Transverse colon (tissue), 4 donors: ENCODE results near the gene UVRAG. TPM values are rescaled to one million over a fixed set of nuclear protein-coding genes. Genes with fewer than 3 reads are reported as not detected.
A peak's percentile ranks its signal among the peaks of the same experiment; 100 is the strongest.

Experiments
- DNase-seq: peaks from one replicate; pipeline ENCODE4 v3.0.0-alpha.2; 2019
- H3K27ac ChIP-seq, 4 donors: fragments of 200-600 bp; sonication (generic); 2 replicates each; pipeline ENCODE4 v1.5.1; 2016 to 2018; ENCODE audit warnings: inconsistent platforms in 4 of 4
- H3K27me3 ChIP-seq: fragments of 200-600 bp; sonication (generic); 2 replicates; pipeline ENCODE4 v1.5.1; 2017; ENCODE audit warnings: inconsistent platforms
- H3K36me3 ChIP-seq, 4 donors: fragments of 200-600 bp; sonication (generic); 2 replicates each; pipeline ENCODE4 v1.5.1; 2017 to 2019; ENCODE audit warnings: inconsistent platforms in 4 of 4
- H3K4me1 ChIP-seq, 4 donors: fragments of 200-600 bp; sonication (generic); 2 replicates each; pipeline ENCODE4 v1.5.1; 2017 to 2020; ENCODE audit warnings: inconsistent platforms in 4 of 4
- H3K4me3 ChIP-seq, 4 donors: fragments of 200-600 bp; sonication (generic); 1 replicate in 1 of 4; 2 replicates in 3 of 4; pipeline versions ENCODE4 v1.5.1 to v1.6.1; 2017 to 2019; ENCODE audit warnings: inconsistent platforms in 4 of 4
- H3K9me3 ChIP-seq, 2 donors: fragments of 200-600 bp; sonication (generic); 2 replicates each; pipeline ENCODE4 v1.5.1; 2017 to 2019; ENCODE audit warnings: inconsistent platforms in 2 of 2
- EP300 ChIP-seq: sonication (generic); formaldehyde crosslinking; IDR thresholded peaks from one replicate; pipeline ENCODE4 v1.6.1; 2017; ENCODE audit warnings: antibody characterized with exemption, low read depth
- POLR2A ChIP-seq: fragments of 450-650 bp; IDR thresholded peaks from one replicate; pipeline ENCODE4 v1.6.1; 2016; ENCODE audit warnings: antibody characterized with exemption, mild to moderate bottlenecking, moderate library complexity
- POLR2AphosphoS5 ChIP-seq, 3 donors: sonication (generic); formaldehyde crosslinking; IDR thresholded peaks; one replicate each; pipeline ENCODE4 v1.6.1; 2016; ENCODE audit warnings: antibody characterized with exemption in 3 of 3
- WGBS, 2 donors: methylation state at CpG; one replicate each; pipeline ENCODE4 v1.1.5; 2018; ENCODE audit warnings: low coverage in 1 of 2; 5-methylcytosine and 5-hydroxymethylcytosine counted together
- in situ Hi-C, 4 donors: fragments of 200-750 bp; cut with MboI; loops; one replicate each; pipeline versions ENCODE4 v1.15.0 to v1.15.1; 2017; ENCODE audit warnings: low sequenced_read_pairs in 3 of 4, low pct_ligation_motif_present in 1 of 4, low pct_unique_long_range_greater_than_20kb in 1 of 4
- intact Hi-C: fragments of 100-400 bp; cut with DNase I; formaldehyde crosslinking; loops from one replicate; pipeline ENCODE4 v1.15.1; 2023; ENCODE audit warnings: low total_unique reads
- total RNA-seq, 4 donors: library from RNA; depleted of rRNA; stranded (reverse); fragments of >200 nt; gene quantifications; one replicate each; pipeline ENCODE4 v1.1.0, GENCODE V29; 2016
- TF ChIP-seq, protein P1 (sequence below), 5 experiments: fragments of 200-600 bp in 3 of 5; fragments of 450-650 bp in 2 of 5; sonication (generic) in 3 of 5; IDR thresholded peaks; 1 replicate in 2 of 5; 2 replicates in 3 of 5; pipeline ENCODE4 v1.5.1; 2016 to 2017; ENCODE audit warnings: antibody characterized with exemption in 5 of 5, inconsistent platforms in 3 of 5, mild to moderate bottlenecking in 2 of 5, moderate library complexity in 1 of 5

Gene UVRAG
- total RNA-seq, 4 donors from 2014 or later = 12.7 to 34.6 (median 19.3) TPM

- no peak overlapping the region for H3K4me3 ChIP-seq
- in situ Hi-C loops = no loop called here
- H3K27me3 ChIP-seq = no peaks in the 10 kb centered on the region
- peaks cover 0 to 8% (median 2%) of the 10 kb centered on the region in 4 donors for H3K4me1 ChIP-seq
- DNase-seq = no peak
- no peak overlapping the region for H3K27ac ChIP-seq
- H3K36me3 ChIP-seq = no peaks in the 10 kb centered on the region
- WGBS, 2 donors = 74 to 78% methylated on average over 6 to 7 of the region's 7 CpGs
- TF ChIP-seq, protein P1, sequence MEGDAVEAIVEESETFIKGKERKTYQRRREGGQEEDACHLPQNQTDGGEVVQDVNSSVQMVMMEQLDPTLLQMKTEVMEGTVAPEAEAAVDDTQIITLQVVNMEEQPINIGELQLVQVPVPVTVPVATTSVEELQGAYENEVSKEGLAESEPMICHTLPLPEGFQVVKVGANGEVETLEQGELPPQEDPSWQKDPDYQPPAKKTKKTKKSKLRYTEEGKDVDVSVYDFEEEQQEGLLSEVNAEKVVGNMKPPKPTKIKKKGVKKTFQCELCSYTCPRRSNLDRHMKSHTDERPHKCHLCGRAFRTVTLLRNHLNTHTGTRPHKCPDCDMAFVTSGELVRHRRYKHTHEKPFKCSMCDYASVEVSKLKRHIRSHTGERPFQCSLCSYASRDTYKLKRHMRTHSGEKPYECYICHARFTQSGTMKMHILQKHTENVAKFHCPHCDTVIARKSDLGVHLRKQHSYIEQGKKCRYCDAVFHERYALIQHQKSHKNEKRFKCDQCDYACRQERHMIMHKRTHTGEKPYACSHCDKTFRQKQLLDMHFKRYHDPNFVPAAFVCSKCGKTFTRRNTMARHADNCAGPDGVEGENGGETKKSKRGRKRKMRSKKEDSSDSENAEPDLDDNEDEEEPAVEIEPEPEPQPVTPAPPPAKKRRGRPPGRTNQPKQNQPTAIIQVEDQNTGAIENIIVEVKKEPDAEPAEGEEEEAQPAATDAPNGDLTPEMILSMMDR (IDR thresholded peaks at IDR 0.05) = no peak
- TF ChIP-seq POLR2AphosphoS5 (IDR thresholded peaks at IDR 0.05) = peak in 1 of 3 donors; percentile 12
- intact Hi-C loops = no loop called here
- no peaks in the 10 kb centered on the region for H3K9me3 ChIP-seq
Observed at GRCh38 chr11:76083563-76084451, 268.8 kb downstream of the UVRAG start.

- no peaks in the 10 kb centered on the region for H3K9me3 ChIP-seq
- 86 to 100% methylated on average over 1 of the region's 1 CpG for WGBS, 2 donors
- H3K36me3 ChIP-seq = no peaks in the 10 kb centered on the region
- intact Hi-C loops (no loop called here), in situ Hi-C loops (no loop called here)
- no peak overlapping the region for H3K27ac ChIP-seq
- no peak overlapping the region for H3K4me3 ChIP-seq
- no peaks in the 10 kb centered on the region for H3K27me3 ChIP-seq
- TF ChIP-seq EP300 (no peak), POLR2A (no peak), POLR2AphosphoS5 (IDR thresholded peaks at IDR 0.05) (no peak)
- TF ChIP-seq, protein P1 (IDR thresholded peaks at IDR 0.05) = no peak
- peaks cover 0 to 8% (median 2%) of the 10 kb centered on the region in 4 donors for H3K4me1 ChIP-seq
- no peak for DNase-seq
Observed at GRCh38 chr11:76085270-76085669, 270.3 kb downstream of the UVRAG start.

DNA sequence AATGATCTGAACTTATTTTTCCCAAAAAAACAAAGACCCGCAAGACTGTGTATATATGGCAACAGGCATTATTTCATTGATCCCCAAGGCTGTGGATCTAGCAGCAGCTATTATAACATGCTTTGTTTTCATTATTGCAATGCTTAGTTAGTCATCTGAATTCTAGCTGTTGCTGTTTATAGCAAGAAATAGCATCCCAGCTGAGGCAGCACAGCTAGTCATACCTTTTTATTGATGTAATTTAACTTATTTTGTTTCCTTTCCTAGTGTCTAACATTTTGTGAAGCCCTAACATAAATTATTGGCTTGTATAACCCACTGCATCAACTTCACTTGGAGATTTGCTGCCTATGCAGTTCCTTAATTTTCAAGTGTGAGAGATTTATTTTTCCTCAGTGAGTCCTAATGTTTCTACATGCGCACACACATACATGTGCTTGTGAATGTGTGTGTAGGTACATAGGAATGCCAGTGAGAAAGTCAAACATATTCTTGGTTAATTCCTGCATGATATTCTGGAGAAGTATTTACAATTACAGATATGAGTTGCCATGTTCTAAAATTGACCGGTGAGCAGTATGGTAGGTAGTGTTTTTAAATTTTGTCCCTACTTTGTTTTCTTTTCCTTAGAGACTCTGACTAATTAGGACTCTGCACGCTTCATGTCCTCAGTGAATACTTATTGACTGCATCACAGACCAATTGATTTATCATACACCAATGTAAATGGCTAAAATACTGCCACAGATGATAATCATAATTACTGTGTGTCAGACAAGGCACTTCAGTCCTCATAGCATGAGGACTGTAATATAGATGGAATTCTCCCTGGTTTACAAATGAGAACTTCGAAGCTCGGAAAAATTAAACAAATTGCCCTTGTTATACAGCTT, 272.0 kb downstream of the UVRAG start:
- WGBS, 2 donors = 94 to 95% methylated on average over 6 of the region's 6 CpGs
- no peaks in the 10 kb centered on the region for H3K27me3 ChIP-seq
- H3K4me3 ChIP-seq = no peak overlapping the region
- no peaks in the 10 kb centered on the region for H3K9me3 ChIP-seq
- in situ Hi-C loops (no loop called here), intact Hi-C loops (no loop called here)
- no peaks in the 10 kb centered on the region for H3K36me3 ChIP-seq
- TF ChIP-seq POLR2A (no peak), EP300 (no peak), POLR2AphosphoS5 (IDR thresholded peaks at IDR 0.05) (no peak)
- TF ChIP-seq, protein P1 (IDR thresholded peaks at IDR 0.05) = no peak
- DNase-seq = no peak
- H3K27ac ChIP-seq = no peak overlapping the region
- H3K4me1 ChIP-seq = peaks cover 0 to 8% (median 2%) of the 10 kb centered on the region in 4 donors

- 96 to 97% methylated on average over 5 to 6 of the region's 6 CpGs for WGBS, 2 donors
- Histone ChIP-seq H3K36me3 (no peaks in the 10 kb centered on the region), H3K4me3 (no peak overlapping the region), H3K9me3 (no peaks in the 10 kb centered on the region), H3K4me1 (peaks cover 0 to 8% (median 2%) of the 10 kb centered on the region in 4 donors), H3K27me3 (no peaks in the 10 kb centered on the region), H3K27ac (no peak overlapping the region)
- in situ Hi-C loops = no loop called here
- TF ChIP-seq POLR2A (no peak), POLR2AphosphoS5 (IDR thresholded peaks at IDR 0.05) (no peak), EP300 (no peak)
- TF ChIP-seq, protein P1 (IDR thresholded peaks at IDR 0.05) = no peak
- no peak for DNase-seq
- intact Hi-C loops = no loop called here
Observed at GRCh38 chr11:76087749-76088148, 272.7 kb downstream of the UVRAG start.
